Measurements from ENCODE around the gene CPNE7. TPM values are rescaled to one million over a fixed set of nuclear protein-coding genes. Genes with fewer than 3 reads are reported as not detected.

Gene CPNE7
- polyA plus RNA-seq, 3 donors: 0.28 to 0.65 TPM; not detected in 1

DNA sequence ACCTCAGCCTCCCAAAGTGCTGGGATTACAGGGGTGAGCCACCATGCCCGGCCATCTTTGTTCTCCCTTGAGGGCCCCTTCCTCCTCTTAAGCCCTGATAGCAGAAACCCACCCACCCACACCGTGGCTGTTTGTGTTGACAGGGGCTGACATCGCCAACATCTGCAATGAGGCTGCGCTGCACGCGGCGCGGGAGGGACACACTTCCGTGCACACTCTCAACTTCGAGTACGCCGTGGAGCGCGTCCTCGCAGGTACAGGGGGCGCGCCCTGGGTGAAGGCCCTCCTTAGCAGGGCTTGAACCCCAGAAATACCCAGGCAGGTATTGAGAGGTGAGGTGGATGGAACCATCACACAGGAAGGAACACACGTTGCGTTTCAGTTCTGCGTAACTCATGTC lies 27.7 kb upstream of the CPNE7 start:
- WGBS, 3 donors: 95 to 96% (median 95%) methylated on average over 20 of the region's 20 CpGs

GRCh38 chr16:89548344-89549006 lies 27.1 kb upstream of the CPNE7 start:
- H3K27ac ChIP-seq (ENCODE audit: low read depth, low read length): no peak overlapping the region
- WGBS, 3 donors: 90 to 93% (median 90%) methylated on average over 28 of the region's 28 CpGs

More for the DNA sequence above, 27.7 kb upstream of the CPNE7 start:
- no peak overlapping the region for H3K27ac ChIP-seq (ENCODE audit: low read depth, low read length)

- 87 to 93% (median 91%) methylated on average over 10 of the region's 10 CpGs for WGBS, 3 donors
- no peak overlapping the region for H3K27ac ChIP-seq (ENCODE audit: low read depth, low read length)
These were observed 26.4 kb upstream of the CPNE7 start for GRCh38 chr16:89549007-89549700.

GRCh38 chr16:89550421-89551007 lies 25.0 kb upstream of the CPNE7 start:
- H3K27ac ChIP-seq (ENCODE audit: low read depth, low read length): no peak overlapping the region
- 91 to 95% (median 92%) methylated on average over 20 to 22 of the region's 22 CpGs for WGBS, 3 donors

- WGBS, 3 donors: 93 to 95% (median 94%) methylated on average over 22 of the region's 22 CpGs
- H3K27ac ChIP-seq (ENCODE audit: low read depth, low read length): no peak overlapping the region
These were observed 23.2 kb upstream of the CPNE7 start for GRCh38 chr16:89552329-89552728.

DNA sequence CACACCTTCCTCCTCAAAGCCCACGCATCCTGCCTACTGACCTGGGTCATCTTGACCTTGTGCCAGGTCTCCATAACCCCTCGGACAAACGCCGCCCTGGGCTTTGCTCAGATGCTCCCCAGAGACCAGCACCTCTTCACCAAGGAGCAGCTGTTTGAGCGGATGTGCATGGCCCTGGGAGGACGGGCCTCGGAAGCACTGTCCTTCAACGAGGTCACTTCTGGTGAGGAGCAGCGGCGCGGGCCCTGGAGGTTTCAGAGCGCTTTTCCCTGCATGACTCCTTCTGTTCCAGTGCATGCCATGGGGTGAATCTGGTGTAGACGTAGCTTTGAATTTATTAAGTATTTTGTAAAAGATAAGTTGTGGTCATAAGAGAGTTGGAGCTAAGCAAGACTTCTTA lies 22.6 kb upstream of the CPNE7 start:
- no peak overlapping the region for H3K27ac ChIP-seq (ENCODE audit: low read depth, low read length)
- 92 to 94% (median 93%) methylated on average over 13 of the region's 13 CpGs for WGBS, 3 donors

DNA sequence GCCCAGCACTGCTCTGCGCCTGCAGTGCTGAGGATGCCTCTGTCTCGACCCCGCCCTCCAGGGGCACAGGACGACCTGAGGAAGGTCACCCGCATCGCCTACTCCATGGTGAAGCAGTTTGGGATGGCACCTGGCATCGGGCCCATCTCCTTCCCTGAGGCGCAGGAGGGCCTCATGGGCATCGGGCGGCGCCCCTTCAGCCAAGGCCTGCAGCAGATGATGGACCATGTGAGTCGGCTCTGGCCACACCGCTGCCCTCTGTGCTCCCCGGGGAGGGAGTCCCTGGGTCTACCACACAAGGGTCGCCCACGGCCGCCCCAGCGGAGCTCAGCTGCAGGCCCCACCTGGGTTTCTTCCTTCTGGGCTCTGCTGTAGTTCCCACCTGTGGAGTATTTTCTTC lies 21.8 kb upstream of the CPNE7 start:
- WGBS, 3 donors: 90 to 94% (median 94%) methylated on average over 18 of the region's 18 CpGs
- H3K27ac ChIP-seq (ENCODE audit: low read depth, low read length): no peak overlapping the region

DNA sequence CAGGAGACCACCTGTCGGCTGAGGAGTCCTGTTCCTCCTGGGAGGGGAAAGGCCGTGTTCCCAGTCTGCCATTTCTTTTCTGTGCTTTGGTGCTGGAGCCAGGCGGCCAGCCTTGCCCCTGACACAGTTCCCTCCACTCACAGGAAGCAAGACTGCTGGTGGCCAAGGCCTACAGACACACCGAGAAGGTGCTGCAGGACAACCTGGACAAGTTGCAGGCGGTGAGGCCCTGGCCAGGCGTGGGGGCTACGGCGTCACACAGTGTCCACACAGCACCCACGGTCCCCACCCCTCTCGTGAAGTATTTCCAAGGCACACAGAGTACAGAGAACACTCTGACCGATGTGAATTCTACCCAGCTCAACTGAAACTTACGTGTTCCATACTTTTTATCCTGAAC lies 21.2 kb upstream of the CPNE7 start:
- H3K27ac ChIP-seq (ENCODE audit: low read depth, low read length): no peak overlapping the region
- 91 to 98% (median 94%) methylated on average over 11 to 12 of the region's 12 CpGs for WGBS, 3 donors

DNA sequence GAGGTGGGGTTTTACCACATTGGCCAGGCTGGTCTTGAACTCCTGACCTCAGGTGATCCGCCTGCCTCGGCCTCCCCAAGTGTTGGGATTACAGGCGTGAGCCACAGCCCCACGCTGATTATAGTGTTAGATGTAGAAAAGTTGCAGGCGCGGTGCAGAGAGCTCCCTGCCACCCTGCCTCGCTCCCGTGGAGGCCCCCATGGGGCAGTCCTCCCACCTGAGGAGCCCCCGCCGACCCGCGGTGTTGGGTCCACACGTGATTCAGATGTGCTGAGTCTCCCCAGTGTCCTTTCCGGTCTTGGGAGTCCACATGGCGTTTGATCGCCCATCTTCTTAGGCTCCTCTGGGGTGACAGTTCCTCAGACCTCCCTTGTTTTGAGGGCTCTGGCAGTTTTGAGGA lies 20.3 kb upstream of the CPNE7 start:
- no peak overlapping the region for H3K27ac ChIP-seq (ENCODE audit: low read depth, low read length)
- 93 to 96% (median 95%) methylated on average over 16 of the region's 16 CpGs for WGBS, 3 donors

- no peak overlapping the region for H3K27ac ChIP-seq (ENCODE audit: low read depth, low read length)
- 85 to 95% (median 93%) methylated on average over 13 of the region's 13 CpGs for WGBS, 3 donors
These were observed 19.8 kb upstream of the CPNE7 start for GRCh38 chr16:89555780-89556179.

GRCh38 chr16:89556750-89557689 lies 18.5 kb upstream of the CPNE7 start:
- WGBS, 3 donors: 60 to 63% (median 60%) methylated on average over 34 of the region's 34 CpGs

DNA sequence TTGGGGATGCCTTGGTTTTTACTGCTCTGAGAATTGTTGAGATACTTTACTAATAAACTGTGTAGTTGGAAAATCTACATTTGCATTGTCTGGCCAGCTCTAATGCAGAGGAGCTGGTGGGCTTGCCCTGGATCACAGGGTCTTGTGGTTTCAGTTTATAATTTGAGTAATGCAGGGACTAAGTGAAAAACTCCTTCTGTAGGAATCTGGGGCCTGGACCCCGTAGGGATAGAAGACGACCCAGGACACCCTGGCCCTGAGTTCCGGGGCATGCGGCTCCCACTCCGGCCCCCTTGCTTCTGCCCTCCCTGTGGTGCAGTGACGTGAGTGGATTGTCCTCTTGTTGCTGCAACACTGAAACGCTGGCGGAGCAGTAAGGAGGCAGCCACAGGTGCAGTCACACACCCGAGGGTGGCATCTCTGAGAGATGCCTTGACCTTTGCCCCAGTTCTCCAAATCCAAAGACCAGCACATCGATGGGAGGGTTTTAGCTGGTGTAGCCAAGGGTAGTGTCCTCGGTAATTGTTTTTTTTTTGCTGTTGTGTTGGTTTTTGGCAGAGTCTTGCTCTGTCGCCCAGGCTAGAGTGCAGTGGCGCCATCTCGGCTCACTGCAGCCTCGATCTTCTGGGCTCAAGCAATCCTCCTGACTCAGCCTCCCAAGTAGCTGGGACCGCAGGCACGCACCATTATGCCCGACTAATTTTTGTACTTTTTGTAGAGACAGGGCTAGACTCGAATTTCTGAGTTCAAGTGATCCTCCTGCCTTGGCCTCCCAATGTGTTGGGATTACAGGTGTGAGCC lies 17.7 kb upstream of the CPNE7 start:
- WGBS, 3 donors: 80 to 89% (median 89%) methylated on average over 19 of the region's 19 CpGs
- H3K27ac ChIP-seq (ENCODE audit: low read depth, low read length): no peak overlapping the region

More at GRCh38 chr16:89556750-89557689, 18.5 kb upstream of the CPNE7 start:
- H3K27ac ChIP-seq (ENCODE audit: low read depth, low read length): no peak overlapping the region

GRCh38 chr16:89560378-89561141 lies 15.0 kb upstream of the CPNE7 start, which contains the start of gene RPL13:
Gene RPL13 (plus strand): TSS chr16:89560682. CDS start chr16:89560960, 278 bp downstream.
- H3K27ac ChIP-seq (ENCODE audit: low read depth, low read length): peak within 1 kb of the TSS; percentile 87
- 0 to 1% (median 1%) methylated on average over 76 to 87 of the region's 87 CpGs for WGBS, 3 donors

- H3K27ac ChIP-seq (ENCODE audit: low read depth, low read length): no peak overlapping the region
- 4 to 6% (median 6%) methylated on average over 51 to 58 of the region's 58 CpGs for WGBS, 3 donors
These were observed 14.2 kb upstream of the CPNE7 start for GRCh38 chr16:89561142-89561883.

DNA sequence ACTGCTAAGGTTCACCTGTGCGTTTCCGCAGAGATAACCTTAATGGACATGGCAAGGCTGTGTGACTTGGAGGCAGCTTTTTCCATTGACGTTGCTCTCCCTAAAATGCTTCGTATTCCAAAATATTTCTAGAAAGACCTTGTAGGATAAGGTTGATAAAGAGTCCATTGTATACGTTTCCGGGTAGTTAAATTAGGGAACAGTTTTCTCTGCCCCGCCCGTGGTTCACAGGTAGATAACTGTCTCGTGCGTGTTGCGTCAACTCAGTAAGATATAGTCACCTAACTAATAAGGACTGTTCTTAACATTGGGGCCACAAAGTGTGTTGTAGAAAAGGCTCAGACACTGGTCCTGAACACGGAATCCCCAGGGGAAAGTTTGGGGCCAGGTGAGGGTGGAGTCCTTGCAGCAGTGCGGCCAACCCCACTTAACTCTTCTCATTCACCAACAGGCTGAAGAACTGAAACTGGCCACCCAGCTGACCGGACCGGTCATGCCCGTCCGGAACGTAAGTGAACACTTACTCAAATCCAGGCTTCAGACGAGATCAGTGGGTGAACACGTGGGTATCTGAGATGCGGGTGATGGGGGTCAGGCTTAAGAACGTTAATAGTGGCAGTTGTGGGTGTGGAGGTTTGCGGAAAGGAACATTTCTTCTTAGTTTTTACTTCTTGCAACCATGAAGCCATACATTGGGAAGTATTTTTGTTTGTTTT lies 13.5 kb upstream of the CPNE7 start:
- H3K27ac ChIP-seq (ENCODE audit: low read depth, low read length): no peak overlapping the region
- 39 to 68% (median 62%) methylated on average over 23 of the region's 23 CpGs for WGBS, 3 donors

DNA sequence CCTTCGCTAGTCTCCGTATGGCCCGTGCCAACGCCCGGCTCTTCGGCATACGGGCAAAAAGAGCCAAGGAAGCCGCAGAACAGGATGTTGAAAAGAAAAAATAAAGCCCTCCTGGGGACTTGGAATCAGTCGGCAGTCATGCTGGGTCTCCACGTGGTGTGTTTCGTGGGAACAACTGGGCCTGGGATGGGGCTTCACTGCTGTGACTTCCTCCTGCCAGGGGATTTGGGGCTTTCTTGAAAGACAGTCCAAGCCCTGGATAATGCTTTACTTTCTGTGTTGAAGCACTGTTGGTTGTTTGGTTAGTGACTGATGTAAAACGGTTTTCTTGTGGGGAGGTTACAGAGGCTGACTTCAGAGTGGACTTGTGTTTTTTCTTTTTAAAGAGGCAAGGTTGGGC lies 12.6 kb upstream of the CPNE7 start:
- WGBS, 3 donors: 68 to 81% (median 75%) methylated on average over 11 to 12 of the region's 12 CpGs
- H3K27ac ChIP-seq (ENCODE audit: low read depth, low read length): no peak overlapping the region
